ENCODE results near the gene CSE1L.
"Not testable (repeated sequence)": the region's sequence is repeated elsewhere in the genome, so short reads cannot be mapped to it uniquely, and the experiment has no call there.

The CSE1L gene, protein sequence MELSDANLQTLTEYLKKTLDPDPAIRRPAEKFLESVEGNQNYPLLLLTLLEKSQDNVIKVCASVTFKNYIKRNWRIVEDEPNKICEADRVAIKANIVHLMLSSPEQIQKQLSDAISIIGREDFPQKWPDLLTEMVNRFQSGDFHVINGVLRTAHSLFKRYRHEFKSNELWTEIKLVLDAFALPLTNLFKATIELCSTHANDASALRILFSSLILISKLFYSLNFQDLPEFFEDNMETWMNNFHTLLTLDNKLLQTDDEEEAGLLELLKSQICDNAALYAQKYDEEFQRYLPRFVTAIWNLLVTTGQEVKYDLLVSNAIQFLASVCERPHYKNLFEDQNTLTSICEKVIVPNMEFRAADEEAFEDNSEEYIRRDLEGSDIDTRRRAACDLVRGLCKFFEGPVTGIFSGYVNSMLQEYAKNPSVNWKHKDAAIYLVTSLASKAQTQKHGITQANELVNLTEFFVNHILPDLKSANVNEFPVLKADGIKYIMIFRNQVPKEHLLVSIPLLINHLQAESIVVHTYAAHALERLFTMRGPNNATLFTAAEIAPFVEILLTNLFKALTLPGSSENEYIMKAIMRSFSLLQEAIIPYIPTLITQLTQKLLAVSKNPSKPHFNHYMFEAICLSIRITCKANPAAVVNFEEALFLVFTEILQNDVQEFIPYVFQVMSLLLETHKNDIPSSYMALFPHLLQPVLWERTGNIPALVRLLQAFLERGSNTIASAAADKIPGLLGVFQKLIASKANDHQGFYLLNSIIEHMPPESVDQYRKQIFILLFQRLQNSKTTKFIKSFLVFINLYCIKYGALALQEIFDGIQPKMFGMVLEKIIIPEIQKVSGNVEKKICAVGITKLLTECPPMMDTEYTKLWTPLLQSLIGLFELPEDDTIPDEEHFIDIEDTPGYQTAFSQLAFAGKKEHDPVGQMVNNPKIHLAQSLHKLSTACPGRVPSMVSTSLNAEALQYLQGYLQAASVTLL

DNA sequence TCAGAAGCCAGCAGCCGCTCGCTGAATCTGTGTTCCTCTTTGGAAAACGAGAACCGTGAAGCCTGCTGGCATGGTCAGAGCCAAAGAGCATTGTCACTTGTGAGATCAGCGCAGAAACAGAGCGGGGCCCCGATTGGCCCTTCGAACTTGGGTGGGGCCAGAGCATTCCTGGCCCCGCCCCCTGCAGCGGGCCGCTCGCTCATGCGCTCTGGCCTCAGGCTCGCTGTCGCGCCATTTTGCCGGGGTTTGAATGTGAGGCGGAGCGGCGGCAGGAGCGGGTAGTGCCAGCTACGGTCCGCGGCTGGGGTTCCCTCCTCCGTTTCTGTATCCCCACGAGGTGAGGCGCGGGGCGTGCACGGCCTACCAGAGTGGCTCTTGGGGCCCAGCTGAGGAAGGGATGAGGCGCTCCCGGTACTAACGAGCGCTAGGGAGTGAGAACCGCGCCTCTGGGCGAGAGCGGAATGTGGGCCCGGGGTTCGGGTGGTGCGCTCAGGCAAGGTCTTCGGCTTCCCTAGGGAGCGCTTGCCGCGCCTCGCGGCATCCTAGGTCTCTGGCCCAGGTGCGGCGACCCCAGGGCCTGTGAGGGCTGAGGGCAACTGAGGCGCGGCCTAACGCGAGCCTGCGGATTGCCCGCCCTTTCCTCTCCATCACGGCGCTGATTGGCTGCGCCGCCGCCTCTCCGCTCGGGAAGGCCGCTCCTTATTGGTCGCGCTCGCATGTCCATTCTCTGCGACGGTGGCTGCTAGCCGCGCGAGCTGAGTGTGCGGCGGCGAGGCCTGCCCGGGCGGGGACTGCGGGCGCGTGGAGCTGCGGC lies at the start of gene CSE1L:
Gene CSE1L (plus strand): TSS at position 226 of the 814 bp plus-strand sequence. CDS start 12,152 bp downstream, outside the sequence.
- in situ Hi-C loops (cut with MboI; ENCODE audit: low sequenced_read_pairs), result no loop called here

DNA sequence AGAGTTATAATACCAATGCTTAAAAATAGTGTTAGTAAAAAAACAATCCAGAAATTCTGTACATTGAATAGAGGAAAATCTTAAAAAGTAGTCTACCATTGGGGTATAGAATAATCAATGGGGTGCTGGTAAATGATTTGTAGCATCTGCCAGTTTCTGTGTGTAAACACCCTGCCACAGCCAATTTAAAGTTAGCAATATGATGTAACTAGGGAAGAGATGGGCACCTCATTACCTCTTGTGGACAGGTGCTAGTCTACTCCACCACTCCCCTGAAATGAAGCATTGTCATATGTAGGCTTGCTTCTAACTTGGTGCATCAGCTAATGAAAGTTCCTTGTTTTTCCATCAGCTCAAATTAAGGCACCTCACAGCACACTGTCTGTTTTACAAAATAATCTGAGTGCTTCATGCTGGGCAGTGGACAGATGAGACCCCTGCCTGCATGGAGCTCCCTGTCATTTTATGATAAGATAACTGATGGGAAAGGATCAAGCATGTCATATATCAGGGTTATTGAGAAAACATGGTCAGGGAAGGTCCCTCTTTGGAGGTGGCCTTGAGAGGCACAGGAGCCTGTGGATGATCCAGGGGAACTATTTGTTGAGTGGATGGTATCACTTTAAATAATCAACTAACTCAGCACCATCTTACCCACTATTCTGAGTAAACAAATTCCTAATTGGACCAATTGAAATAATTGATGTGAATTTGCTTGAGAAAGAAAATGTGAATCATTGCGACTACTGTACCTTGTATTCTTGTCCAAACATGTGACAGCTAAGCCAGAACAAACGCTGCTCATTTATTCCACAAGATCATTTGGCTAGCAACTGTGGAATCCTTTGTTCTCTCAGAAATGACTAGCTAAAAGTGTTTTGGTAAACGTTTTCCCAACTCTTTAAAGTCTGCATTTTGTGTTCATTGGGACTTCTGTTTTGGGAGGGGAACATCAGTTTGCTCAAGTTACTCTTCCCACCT lies 45.9 kb upstream of the CSE1L start:
- in situ Hi-C loops (cut with MboI; ENCODE audit: low sequenced_read_pairs), result no loop called here

DNA sequence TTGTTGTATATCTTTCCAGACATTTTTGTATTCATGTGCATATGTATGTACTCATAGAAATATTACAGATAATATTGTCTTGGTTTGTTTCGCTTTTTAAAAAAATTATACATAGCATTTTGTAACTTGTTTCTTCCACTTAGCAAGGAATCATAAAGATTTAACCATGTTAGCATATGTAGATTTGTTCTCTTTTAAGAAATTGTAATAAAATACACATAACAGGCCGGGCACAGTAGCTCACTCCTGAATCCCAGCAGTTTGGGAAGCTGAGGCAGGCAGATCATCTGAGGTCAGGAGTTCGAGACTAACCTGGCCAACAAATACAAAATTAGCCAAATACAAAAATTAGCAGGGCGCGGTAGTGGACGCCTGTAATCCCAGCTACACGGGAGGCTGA lies 44.4 kb upstream of the CSE1L start:
- in situ Hi-C loops (cut with MboI; ENCODE audit: low sequenced_read_pairs), result no loop called here

DNA sequence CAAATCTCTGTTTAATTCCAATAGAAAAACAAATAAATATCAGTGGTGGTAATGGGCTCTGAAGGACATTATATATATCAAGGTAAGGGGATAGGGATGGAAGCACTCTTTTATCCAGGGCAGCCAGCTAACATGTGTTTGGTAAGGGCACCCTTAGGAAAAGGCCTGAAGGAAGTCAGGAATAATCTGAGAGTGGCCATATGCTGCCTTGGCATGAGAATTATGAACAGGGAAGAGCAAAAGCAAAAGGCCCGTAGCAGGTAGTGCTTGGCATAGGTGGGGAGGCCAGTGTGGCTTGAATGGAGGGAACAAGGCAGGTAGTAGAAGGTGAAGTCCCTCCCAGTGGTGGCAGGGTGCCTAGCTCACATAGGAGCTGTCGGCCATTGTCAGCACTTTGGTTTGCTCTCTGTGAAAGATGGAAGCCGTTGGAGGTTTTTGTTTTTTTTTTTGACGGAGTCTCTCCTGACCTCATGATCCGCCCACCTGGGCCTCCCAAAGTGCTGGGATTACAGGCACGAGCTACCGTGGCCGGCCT lies 39.6 kb upstream of the CSE1L start:
- in situ Hi-C loops (cut with MboI; ENCODE audit: low sequenced_read_pairs), result no loop called here

DNA sequence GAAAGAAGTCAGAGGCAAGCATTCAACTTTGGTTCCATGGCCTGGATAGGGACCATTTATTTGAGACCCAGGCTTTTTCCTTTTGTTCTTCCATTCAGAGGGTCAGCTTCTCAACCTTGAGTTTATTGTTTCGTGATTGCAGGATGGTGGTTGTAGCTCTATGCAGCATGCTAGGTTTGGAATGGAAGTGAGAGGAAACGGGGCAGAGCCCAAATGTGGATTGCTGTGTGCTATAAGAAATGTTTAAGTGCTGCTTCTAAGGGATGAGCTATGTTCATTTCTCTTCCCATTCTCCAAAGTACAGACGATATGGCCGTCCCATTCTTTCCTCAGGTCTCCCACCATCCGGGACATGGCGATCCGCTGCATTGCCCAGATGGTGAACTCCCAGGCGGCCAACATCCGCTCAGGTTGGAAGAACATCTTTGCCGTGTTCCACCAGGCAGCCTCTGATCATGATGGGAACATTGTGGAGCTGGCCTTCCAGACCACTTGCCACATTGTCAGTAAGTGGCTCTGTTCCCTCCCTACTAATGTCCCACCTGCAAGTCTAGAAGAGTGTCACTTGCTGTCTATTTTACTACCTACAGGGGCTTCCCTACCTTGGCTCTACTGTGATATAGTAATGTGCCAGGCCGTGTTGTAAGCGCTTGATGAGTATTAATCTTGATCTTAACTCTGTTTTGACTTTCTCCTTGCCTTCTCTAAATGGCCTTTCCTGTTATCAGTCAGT lies 36.0 kb upstream of the CSE1L start:
- in situ Hi-C loops (cut with MboI; ENCODE audit: low sequenced_read_pairs), result no loop called here

DNA sequence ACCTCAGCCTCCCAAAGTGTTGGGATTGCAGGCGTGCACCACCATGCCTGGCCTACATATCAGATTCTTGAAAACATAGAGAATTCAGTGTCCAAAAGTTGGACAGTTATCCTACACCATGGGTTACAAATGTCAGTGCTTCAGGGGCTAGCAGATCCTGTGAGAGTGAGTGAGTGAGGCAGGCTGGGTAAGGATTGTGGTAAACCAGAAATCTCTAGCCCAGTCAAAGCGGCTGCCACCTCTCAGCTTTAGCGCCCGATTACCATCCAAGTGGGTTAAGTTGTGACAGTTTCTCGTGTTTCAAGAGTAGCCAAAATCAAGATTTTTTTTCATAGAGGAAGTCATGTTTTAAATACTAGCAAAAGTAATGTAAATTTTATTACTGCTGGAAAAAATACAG lies 21.9 kb upstream of the CSE1L start:
- in situ Hi-C loops (cut with MboI; ENCODE audit: low sequenced_read_pairs), result no loop called here

DNA sequence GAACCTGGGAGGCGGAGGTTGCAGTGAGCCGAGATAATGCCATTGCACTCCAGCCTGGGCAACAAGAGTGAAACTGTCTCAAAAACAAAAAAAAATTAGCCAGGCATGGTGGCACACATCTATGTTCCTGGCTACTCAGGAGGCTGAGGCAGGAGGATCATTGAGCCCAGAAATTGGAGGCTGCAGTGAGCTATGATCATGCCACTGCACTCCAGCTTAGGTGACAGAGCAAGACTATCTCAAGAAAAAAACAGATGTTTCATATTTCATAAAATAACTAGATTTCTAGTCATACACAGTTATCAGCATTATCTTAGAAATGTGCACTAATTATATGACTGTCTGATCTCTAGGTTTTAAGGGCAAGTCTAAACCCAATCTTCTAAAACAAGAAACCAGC lies 17.9 kb upstream of the CSE1L start:
- in situ Hi-C loops (cut with MboI; ENCODE audit: low sequenced_read_pairs), result not testable (repeated sequence)

DNA sequence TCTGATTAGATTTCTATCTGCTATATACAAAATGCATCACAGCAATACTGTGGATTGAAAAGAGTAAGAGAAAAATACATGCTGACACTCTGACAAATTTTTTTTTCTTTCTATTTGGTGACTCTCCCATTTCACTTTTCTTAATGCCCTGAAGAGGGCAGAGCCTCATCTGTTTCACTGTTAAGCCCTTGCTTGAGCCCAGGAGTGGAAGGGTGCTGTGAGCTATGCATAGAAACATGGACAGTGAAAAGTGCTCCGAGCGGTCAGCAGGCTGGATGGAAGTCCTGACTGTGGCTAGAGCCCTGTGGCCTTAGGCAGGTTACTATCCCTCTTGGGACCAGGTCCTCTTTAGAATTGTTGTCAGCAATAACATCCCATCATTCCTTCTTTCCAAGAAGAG lies 17.4 kb upstream of the CSE1L start:
- in situ Hi-C loops (cut with MboI; ENCODE audit: low sequenced_read_pairs), result no loop called here

DNA sequence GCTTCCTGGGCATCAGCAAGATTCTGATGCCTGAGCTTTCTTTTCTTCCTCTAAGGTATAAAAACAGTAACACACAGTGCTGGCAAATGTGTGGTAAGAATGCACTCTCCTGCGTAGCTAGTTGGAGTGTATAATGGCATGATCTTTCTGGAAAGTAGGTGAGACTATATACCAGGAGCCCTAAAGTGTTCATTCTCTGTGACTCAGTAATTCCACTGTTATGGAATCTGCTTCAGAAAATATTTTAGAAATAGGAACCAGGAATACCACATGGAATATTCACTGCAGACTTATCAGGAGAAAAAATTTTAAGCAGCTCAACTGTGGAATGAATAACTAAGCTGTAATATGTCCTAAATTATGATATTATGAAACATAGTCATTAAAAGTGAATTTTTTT lies 16.9 kb upstream of the CSE1L start:
- in situ Hi-C loops (cut with MboI; ENCODE audit: low sequenced_read_pairs), result no loop called here

DNA sequence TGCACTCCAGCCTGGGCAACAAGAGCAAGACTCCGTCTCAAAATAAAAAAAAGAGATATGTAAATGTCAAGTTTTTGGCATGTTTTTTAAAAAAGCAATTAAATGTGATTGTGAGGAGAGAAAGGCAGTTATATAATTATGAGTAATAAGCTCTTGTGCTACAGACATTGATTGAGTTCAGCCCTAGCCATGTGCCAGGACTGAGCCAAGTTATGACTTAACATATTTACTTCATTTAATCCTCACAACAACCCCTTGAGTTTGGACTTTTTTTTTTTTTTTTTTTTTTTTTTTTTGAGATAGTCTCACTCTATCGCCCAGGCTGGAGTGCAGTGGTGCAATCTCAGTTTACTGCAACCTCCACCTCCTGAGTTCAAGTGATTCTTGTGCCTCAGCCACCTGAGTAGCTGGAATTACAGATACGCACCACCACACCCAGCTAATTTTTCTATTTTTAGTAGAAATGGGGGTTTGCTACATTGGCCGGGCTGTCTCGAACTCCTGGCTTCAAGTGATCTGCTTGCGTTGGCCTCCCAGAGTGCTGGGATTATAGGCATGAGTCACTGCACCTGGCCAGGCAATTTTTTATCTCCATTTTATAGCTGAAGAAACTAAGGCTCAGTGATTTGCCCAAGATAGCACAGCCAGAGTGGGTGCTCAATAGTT lies 15.0 kb upstream of the CSE1L start:
- in situ Hi-C loops (cut with MboI; ENCODE audit: low sequenced_read_pairs), result no loop called here

DNA sequence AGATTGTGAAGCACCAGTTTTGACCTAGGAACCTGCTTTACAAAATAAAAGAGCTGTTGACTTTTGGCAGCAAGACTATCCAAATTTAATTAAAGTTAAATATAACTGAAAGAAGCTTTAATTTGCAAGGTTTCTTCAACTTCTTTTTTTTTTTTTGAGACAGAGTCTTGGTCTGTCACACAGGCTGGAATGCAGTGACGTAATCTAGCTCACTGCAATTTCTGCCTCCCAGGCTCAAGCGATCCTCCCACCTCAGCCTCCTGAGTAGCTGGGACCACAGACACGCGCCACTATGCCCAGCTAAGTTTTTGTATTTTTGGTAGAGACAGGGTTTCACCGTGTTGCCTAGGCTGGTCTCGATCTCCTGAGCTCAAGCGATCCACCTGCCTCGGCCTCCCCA lies 13.7 kb upstream of the CSE1L start:
- in situ Hi-C loops (cut with MboI; ENCODE audit: low sequenced_read_pairs), result no loop called here

DNA sequence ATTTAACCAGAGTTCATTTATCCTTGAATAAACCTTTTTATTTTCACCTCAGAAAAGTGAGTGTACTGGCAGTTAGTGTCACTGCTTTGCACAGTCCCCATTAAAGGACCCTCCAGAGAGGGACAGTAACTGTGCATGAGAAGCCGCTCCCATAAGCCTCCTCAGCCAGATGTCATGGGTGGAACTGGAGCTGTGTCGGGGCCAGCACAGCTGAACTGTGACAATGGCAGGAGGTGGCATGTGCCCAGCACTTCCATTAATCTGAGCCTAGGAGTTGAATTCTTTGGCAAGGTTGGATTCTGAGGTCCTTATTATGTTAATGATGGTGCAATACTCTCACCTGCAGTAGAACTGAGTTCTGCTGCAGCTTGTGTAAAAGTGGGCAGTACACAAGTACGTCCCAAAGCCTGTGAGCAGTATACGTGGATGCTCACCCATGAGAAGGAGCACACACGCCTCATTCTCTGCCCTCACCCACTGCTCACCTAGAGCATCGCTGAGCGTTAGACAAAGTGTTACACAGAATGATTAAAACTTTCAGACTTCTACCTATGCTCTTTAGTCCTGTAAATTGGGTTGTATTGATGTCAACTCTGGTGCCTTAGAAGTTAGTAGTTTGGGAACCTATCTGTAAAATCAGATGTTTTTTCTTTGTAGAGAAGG lies 11.9 kb upstream of the CSE1L start:
- in situ Hi-C loops (cut with MboI; ENCODE audit: low sequenced_read_pairs), result no loop called here

DNA sequence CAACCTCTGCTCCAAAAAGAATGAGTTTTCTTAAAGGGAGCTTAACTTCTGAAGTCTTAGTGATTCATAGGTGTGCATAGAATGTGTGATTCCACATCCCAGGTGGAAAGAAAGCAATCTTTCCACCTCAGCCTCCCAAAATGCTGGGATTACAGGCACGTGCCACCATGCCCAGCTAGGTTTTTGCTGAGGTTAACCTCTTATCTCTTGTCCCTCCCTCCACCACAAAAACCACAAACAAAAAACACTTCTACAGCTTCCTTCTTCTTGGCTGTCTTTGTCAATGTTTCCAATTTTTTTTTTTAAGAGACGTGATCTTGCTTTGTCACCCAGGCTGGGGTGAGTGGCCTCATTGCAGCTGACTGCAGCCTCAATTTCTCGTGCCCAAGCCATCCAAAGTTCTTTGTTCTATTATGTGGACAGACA lies 8.1 kb upstream of the CSE1L start:
- in situ Hi-C loops (cut with MboI; ENCODE audit: low sequenced_read_pairs), result no loop called here

DNA sequence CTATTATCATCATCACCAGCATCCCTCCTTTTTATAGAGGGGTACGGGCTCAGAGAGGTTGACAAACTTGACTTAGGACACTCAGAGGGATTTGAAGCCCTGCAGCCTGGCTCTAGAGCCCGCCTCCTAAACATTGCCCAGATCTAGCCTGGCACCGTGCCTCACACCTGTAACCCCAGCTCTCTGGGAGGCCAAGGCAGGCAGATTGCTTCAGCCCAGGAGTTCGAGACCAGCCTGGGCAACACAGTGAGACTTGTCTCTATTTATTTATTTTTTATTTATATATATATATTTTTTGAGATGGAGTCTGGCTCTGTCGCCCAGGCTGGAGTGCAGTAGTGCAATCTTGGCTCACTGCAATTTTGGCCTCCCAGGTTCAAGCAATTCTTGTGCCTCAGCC lies 6.3 kb upstream of the CSE1L start:
- in situ Hi-C loops (cut with MboI; ENCODE audit: low sequenced_read_pairs), result no loop called here

DNA sequence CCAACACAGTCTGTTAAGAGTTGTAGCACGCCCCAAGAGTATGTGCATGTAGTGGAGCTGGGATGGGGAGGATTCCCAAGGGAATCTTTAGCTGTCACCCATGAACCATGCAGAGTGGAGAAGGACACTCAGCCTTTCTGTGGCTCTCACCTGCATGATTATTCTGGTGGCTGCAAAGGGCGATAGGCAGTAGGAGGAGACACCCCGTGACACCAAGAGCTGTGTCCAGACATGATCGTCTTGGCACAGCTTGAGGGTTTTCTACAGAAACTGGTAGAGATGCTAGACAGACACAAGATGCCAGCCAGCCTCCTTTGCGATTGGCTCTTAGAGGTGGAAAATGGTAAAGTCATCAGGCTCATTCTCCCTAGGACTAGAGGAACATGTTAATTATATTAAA lies 3.1 kb upstream of the CSE1L start:
- in situ Hi-C loops (cut with MboI; ENCODE audit: low sequenced_read_pairs), result no loop called here

DNA sequence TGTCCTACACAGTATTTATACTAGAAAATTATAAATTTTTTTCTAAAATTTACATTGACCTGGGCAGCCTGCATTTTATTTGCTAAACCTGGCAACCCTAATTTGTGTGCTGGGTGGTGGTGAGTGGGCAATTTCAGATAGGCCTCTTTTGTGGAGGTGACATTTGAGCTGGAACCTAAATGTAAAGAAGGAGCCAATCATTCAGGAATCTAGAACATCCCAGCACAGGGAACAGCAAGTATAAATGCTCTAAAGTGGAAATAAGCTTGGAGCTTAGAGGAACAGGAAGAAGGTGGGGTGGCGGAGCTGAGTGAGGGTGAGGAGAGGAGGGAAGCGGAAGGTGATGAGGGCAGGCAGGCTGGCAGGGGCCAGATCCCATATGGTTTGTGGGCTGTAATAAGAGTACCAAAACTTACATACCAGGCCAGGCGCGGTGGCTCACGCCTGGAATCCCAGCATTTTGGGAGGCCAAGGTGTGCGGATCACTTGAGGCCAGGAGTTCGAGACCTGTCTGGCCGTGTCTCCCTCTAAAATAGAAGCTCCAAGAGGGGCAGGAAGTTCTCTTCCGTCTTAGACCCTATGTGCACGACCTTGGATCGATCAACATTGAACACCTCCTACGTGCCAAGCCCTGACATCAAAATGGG lies 549 bp upstream of the CSE1L start:
- in situ Hi-C loops (cut with MboI; ENCODE audit: low sequenced_read_pairs), result no loop called here

DNA sequence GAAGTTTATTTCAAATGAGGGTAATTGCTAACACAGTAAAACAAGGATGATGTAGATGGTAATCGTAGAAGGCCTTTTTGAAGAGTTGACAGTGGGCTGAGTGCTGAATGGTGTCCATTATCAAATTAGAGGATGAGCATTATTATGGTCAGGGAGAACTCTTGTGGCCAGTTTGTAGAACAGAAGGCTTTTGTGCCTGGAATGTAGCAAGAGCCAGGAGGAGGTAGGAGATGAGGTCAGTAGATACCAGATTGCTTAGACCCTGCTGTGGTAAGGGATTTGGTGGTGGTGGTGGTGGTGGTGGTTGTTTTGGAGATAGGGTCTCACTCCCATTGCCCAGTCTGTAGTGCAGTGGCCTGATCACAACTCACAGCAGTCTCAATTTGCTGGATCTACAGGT lies 6.2 kb downstream of the CSE1L start:
- in situ Hi-C loops (cut with MboI; ENCODE audit: low sequenced_read_pairs), result no loop called here
